Bronchial epithelial cell (primary cell): ENCODE measurements around the gene G6PC2. TPM values are rescaled to one million over a fixed set of nuclear protein-coding genes. Genes with fewer than 3 reads are reported as not detected.
A peak's percentile ranks its signal among the peaks of the same experiment; 100 is the strongest.
"Not testable (repeated sequence)": the region's sequence is repeated elsewhere in the genome, so short reads cannot be mapped to it uniquely, and the experiment has no call there.

Source experiments
- DNase-seq: peaks from one replicate; pipeline ENCODE4 v3.0.0-alpha.2; 2010; ENCODE audit warnings: low read depth
- FAIRE-seq: peaks from 2 replicates; lab custom pipeline; 2011; peaks lifted over from hg19 to GRCh38; lab: Jason Lieb, UNC
- H3K27me3 ChIP-seq: 2 replicates; pipeline ENCODE4 v1.5.1; 2011; ENCODE audit warnings: low read length; ENCODE audit not compliant: control insufficient read depth, insufficient read depth
- H3K36me3 ChIP-seq: 2 replicates; pipeline ENCODE4 v1.5.1; 2011; ENCODE audit warnings: low read length; ENCODE audit not compliant: control insufficient read depth, insufficient read depth
- H3K4me3 ChIP-seq: 2 replicates; pipeline ENCODE4 v1.5.1; 2011; ENCODE audit warnings: mild to moderate bottlenecking, low read depth, low read length, control low read depth
- total RNA-seq: library from RNA; depleted of rRNA; stranded (reverse); fragments of >200 nt; gene quantifications from 2 replicates; pipeline ENCODE4 v1.2.1, GENCODE V29; 2014
- TF ChIP-seq, protein P1 (sequence below): IDR thresholded peaks from 2 replicates; pipeline ENCODE4 v1.5.1; 2011; ENCODE audit warnings: mild to moderate bottlenecking, moderate library complexity, low read length, control low read depth, inconsistent platforms; ENCODE audit not compliant: insufficient read depth, severe bottlenecking

The G6PC2 gene
- total RNA-seq, 1 donor from 2014 or later: not detected

GRCh38 chr2:168920504-168921157 is 19.5 kb downstream of the G6PC2 start:
- TF ChIP-seq, protein P1, sequence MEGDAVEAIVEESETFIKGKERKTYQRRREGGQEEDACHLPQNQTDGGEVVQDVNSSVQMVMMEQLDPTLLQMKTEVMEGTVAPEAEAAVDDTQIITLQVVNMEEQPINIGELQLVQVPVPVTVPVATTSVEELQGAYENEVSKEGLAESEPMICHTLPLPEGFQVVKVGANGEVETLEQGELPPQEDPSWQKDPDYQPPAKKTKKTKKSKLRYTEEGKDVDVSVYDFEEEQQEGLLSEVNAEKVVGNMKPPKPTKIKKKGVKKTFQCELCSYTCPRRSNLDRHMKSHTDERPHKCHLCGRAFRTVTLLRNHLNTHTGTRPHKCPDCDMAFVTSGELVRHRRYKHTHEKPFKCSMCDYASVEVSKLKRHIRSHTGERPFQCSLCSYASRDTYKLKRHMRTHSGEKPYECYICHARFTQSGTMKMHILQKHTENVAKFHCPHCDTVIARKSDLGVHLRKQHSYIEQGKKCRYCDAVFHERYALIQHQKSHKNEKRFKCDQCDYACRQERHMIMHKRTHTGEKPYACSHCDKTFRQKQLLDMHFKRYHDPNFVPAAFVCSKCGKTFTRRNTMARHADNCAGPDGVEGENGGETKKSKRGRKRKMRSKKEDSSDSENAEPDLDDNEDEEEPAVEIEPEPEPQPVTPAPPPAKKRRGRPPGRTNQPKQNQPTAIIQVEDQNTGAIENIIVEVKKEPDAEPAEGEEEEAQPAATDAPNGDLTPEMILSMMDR: peak; percentile 38
- peaks cover 4% of the 10 kb centered on the region for H3K27me3 ChIP-seq
- H3K4me3 ChIP-seq: no peak overlapping the region
- H3K36me3 ChIP-seq: no peaks in the 10 kb centered on the region
- DNase-seq (peak; percentile 40), FAIRE-seq (no peak)

- H3K4me3 ChIP-seq: no peak overlapping the region
- H3K27me3 ChIP-seq: peaks cover 4% of the 10 kb centered on the region
- TF ChIP-seq, protein P1: no peak
- no peaks in the 10 kb centered on the region for H3K36me3 ChIP-seq
- FAIRE-seq: no peak
- DNase-seq: peak; percentile 47
Measured at GRCh38 chr2:168926621-168927386, 25.7 kb downstream of the G6PC2 start.

- Histone ChIP-seq H3K36me3 (no peaks in the 10 kb centered on the region), H3K4me3 (no peak overlapping the region), H3K27me3 (peaks cover 4% of the 10 kb centered on the region)
- FAIRE-seq (no peak), DNase-seq (no peak)
- TF ChIP-seq, protein P1: no peak
Measured at GRCh38 chr2:168928113-168928831, 27.2 kb downstream of the G6PC2 start.

DNA sequence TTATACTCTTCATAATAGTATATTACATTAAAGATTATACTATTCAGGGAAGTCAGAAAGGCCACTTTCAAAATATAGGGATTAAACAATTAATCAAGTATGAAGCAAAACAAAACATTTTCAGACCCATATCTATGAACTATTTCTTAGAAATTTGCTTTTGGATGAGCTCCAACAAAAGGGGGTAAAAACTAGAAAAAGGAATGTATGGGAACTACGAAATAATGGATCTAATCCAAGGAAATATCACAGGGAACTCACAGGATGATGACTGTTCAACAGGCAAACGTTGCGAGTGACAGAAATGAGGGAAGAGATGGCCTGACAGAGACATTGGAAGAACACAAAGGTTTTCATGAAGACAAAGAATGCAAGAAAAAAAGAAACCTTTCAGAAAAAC is 27.9 kb downstream of the G6PC2 start:
- no peak overlapping the region for H3K4me3 ChIP-seq
- FAIRE-seq (no peak), DNase-seq (no peak)
- H3K27me3 ChIP-seq: peaks cover 4% of the 10 kb centered on the region
- TF ChIP-seq, protein P1: no peak
- no peaks in the 10 kb centered on the region for H3K36me3 ChIP-seq

- Histone ChIP-seq H3K36me3 (no peaks in the 10 kb centered on the region), H3K27me3 (peaks cover 4% of the 10 kb centered on the region), H3K4me3 (no peak overlapping the region)
- FAIRE-seq (no peak), DNase-seq (no peak)
- TF ChIP-seq, protein P1: no peak
Measured at GRCh38 chr2:168930242-168930641, 29.2 kb downstream of the G6PC2 start.

- DNase-seq, H3K27me3 ChIP-seq, H3K36me3 ChIP-seq, FAIRE-seq, H3K4me3 ChIP-seq: not testable (repeated sequence)
Measured at GRCh38 chr2:168932174-168932573, 31.1 kb downstream of the G6PC2 start.
